GM06990 (cell line): ENCODE data around the gene ASPSCR1.

Experiments
- DNase-seq: peaks from one replicate; pipeline ENCODE4 v3.0.0-alpha.2; 2011; ENCODE audit not compliant: insufficient read length; ENCODE audit errors: extremely low read depth
- H3K27me3 ChIP-seq: replicated peaks from 2 replicates; pipeline ENCODE4 v1.6.0; 2011; ENCODE audit warnings: low read length; ENCODE audit not compliant: control insufficient read depth, insufficient read depth
- H3K36me3 ChIP-seq: 2 replicates; pipeline ENCODE4 v1.5.1; 2011; ENCODE audit warnings: low read length; ENCODE audit not compliant: control insufficient read depth, insufficient read depth
- H3K4me3 ChIP-seq: replicated peaks from 2 replicates; pipeline ENCODE4 v1.5.1; 2011; ENCODE audit warnings: low read depth, mild to moderate bottlenecking, control low read depth, low read length
- TF ChIP-seq, protein P1 (sequence below): IDR thresholded peaks from 2 replicates; pipeline ENCODE4 v1.5.1; 2011; ENCODE audit warnings: low read length, control low read depth, mild to moderate bottlenecking, inconsistent platforms; ENCODE audit not compliant: insufficient read depth, poor library complexity, severe bottlenecking

Gene ASPSCR1

DNA sequence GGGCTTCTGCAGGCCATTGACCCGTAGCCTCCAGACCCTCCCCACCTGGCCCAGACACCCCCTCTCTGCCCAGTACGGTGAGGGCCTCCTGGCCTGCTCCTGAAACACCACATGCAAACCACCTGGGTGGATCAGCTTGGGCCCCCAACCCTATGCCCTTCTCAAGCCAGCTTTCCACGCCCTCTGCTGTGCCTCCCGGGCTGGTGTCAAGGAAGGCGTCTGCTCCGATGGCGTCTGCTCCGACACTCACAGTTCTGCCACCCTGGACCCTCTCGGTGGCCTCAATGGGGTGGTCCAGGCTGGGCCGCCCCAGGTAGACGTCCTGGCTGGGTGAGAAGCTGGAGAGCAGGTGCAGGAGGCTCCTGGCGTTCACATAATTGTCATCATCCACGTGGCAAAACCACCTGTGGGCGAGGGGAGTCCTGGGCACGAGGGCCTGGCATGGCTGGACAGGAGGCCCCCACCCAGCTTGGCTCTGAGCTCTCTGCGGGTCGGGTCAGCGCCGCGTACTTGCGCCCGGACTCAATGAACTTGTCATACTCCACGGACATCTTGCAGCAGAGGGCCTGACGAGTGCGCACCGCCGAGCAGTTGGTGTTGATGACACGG is 72.8 kb downstream of the ASPSCR1 start:
- Histone ChIP-seq H3K27me3 (no peaks in the 10 kb centered on the region), H3K36me3 (peaks cover 10% of the 10 kb centered on the region), H3K4me3 (peak overlapping the region; percentile 89; the same call in 1 of the 2 replicates)
- peak; percentile 6 for DNase-seq
- TF ChIP-seq, protein P1, sequence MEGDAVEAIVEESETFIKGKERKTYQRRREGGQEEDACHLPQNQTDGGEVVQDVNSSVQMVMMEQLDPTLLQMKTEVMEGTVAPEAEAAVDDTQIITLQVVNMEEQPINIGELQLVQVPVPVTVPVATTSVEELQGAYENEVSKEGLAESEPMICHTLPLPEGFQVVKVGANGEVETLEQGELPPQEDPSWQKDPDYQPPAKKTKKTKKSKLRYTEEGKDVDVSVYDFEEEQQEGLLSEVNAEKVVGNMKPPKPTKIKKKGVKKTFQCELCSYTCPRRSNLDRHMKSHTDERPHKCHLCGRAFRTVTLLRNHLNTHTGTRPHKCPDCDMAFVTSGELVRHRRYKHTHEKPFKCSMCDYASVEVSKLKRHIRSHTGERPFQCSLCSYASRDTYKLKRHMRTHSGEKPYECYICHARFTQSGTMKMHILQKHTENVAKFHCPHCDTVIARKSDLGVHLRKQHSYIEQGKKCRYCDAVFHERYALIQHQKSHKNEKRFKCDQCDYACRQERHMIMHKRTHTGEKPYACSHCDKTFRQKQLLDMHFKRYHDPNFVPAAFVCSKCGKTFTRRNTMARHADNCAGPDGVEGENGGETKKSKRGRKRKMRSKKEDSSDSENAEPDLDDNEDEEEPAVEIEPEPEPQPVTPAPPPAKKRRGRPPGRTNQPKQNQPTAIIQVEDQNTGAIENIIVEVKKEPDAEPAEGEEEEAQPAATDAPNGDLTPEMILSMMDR: no peak

DNA sequence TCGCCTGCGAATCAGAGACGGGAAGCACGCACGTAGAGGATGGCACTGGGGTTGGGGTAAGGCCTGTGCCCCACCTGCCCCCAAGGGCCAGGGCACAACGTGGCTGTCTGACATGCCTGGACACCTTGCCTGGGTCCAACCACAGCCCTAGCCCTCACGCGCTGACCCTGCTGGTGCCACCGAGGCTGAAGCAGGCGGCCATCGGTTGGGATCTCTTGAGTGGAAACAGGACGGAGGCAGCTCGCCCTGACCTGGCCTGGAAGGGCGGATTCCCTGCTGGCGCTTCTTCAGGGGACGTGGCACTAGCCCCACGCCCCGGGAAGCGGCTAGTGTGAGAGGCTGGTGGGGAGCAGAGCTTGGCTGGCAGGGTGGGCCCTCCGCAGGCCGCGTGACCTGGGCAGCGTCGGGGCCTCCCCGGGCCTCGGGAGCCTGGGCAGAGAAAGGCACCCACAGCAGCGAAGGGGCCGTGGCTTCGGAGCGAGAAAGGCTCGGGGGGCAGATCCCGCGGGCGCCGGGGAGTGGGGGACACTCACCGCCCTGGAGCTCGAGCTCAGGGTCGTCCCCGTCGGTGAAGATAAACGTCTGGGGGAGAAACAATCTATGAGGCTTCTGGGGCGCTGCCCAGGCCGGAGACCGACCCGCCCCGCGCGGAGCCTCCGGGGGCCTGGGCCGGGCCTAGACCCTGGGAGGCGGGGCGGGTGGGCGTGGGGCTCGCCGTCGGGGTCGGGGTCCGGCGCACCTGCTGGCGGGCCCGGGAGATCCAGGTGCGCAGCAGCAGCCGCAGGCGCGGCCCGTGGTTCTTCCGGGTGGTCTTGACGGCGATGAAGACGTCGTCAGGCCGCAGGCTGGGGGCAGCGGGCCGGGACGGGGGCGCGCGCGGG is 73.6 kb downstream of the ASPSCR1 start:
- H3K36me3 ChIP-seq: peaks cover 16% of the 10 kb centered on the region
- TF ChIP-seq, protein P1: no peak
- H3K4me3 ChIP-seq: peak overlapping the region; percentile 89
- DNase-seq: peak; percentile 13
- H3K27me3 ChIP-seq: no peaks in the 10 kb centered on the region

DNA sequence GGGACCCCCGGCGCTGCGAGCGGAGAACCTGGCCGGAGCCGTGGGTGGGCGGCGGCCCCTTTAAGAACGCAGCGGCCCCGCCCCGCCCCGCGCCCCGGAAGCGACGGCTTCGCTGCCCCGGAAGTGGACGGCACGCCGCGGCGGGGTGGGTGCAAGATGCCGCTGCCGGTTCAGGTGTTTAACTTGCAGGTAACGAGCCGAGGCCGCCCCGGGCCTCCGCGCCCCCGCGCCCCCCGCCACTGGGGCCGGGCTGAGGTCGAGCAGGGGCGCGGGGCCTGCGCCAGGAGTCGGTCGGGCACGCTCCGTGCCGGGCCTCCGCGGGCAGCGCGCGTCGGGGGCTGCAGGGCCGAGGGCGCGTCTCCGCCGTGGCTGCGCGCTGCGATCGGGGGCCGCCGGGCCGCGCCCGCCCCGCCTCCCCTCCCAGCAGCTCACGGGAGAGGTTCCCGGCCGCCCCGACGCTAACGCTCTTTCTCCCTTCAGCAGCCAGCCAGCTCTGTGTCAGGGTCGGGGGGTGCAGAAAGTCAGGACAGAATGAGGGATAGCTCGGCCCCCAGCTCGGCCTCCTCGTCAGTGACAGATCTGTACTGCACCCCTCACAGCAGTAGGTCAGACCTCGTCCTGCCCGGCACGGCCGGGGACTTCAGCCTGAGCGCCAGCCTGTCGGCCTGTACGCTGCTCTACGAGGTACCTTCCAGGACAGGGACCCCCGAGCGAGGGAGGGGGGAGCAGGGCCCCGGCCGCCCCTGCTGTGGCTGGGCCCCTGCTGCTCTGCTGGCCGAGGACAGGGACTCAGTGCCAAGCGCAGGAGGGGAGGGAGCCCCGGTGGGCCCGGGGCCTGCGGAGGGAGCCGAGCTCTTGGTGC is 74.6 kb downstream of the ASPSCR1 start, which contains the start of the genes GPS1 and RFNG:
TSS of gene GPS1 (plus strand) at position 123 of the 862 bp plus-strand sequence. CDS start at position 157, 34 bp downstream.
TSS of gene RFNG (minus strand) at position 36 of the 862 bp plus-strand sequence. CDS start 45 bp downstream, outside the sequence.
- Histone ChIP-seq H3K4me3 (peak within 1 kb of the TSS; percentile 89), H3K27me3 (no peaks in the 10 kb centered on the region), H3K36me3 (peaks cover 21% of the 10 kb centered on the region)
- DNase-seq: peak; percentile 81
- TF ChIP-seq, protein P1: no peak

DNA sequence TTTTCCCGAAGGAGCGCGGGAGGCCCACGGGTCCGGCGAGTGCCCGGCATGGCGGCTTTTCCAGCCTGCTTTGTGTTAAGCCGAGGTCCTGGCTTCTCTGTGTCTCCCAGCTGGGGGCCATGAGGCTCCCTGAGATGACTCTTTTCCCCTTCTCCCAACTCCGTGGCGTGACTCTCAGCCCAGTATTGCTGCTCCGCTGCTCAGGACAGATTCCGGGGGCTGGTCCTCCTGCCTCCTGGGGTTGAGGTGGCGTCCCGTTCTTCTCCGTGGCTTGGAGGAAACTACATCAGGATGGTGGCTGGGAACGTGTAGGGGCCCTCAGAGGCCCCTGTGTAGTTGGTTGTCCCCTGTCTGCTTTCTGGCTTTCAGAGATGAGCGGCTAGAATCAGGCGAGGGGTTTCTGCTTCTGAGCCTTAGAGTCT is 75.2 kb downstream of the ASPSCR1 start:
- Histone ChIP-seq H3K36me3 (peaks cover 26% of the 10 kb centered on the region), H3K4me3 (peak overlapping the region; percentile 89), H3K27me3 (no peaks in the 10 kb centered on the region)
- DNase-seq: no peak
- TF ChIP-seq, protein P1: no peak

DNA sequence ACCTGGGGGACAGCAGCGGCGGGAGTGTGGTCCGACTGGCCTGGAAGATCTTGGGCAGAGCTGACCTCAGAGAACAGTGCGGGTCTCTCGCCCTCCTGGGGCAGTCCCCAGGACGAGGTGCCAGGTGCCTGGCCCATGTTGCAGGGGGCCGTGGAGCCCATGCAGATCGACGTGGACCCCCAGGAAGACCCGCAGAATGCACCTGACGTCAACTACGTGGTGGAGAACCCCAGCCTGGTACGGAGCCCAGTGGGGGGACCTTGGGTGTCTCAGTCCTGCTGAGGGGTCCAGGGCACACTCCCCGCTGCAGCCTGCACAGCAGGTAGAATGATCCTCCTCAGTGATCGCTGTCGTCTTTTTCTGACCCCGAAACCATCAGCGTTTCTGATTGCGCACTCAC is 75.7 kb downstream of the ASPSCR1 start:
- Histone ChIP-seq H3K4me3 (peak overlapping the region; percentile 89), H3K27me3 (no peaks in the 10 kb centered on the region), H3K36me3 (peaks cover 26% of the 10 kb centered on the region)
- DNase-seq: peak; percentile 13
- TF ChIP-seq, protein P1: no peak
